ENCODE measurements around the gene RNF40.

Gene RNF40

GRCh38 chr16:30741461-30741914 is 20.6 kb upstream of the RNF40 start:
- DNase-seq, result no peak

DNA sequence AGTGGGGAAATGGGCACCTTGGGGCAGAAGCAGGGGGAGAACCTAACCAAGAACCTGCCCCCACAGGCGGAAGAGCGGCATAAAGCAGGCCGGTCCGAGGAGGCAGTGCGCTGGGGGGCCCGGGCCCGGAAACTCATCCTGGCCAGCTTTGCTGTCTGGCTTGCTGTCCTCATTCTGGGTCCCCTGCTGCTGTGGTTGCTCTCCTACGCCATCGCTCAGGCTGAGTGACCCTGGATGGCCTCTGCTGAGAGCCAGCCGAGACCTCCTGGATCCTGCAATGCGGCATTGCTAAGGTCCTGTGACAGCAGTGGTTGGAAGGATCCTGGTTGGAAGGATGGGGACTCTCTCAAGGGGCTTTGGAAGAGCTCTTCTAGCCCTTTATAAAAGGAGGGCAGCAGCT is 18.4 kb upstream of the RNF40 start:
- peak; percentile 54 for DNase-seq

DNA sequence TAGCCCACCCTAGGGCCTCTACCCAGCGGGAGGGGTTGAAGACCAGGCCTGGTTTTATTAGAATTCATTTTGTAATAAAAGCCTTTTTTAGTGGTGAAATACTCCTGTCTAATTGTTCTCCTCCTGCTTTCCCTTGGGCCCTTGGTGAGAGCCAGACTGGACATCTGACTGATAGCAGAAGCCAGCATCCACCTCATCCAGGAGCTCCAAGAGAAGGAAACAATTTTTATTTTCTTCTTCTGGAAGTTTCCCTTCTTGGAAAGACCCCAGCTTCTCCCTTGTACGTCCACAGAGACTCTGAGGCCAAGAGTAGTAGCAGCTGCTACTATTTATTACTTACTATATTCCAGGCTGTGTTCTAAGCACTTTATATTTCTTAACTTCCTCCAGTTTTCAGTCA is 17.9 kb upstream of the RNF40 start:
- DNase-seq, result no peak

DNA sequence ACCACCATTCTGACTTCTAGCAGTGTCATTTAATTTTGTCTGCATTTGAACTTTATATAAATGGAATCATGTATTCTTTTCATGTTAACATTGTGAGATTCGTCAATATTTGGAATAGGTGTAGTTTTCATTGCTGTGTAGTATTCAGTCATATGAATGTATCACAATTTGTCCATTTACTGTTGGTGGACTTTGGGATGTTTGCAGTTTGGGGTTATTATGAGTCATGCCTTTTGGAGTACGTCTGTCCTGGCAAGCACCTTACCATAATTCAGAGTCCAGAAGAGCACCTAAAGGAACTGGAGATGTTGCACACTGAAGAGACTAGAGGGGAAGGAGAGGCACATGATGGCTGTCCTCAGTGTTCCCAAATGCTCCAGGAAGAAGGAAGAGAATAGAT is 17.0 kb upstream of the RNF40 start:
- DNase-seq, result no peak

- no peak for DNase-seq
These were observed 15.4 kb upstream of the RNF40 start for GRCh38 chr16:30746638-30747175.

DNA sequence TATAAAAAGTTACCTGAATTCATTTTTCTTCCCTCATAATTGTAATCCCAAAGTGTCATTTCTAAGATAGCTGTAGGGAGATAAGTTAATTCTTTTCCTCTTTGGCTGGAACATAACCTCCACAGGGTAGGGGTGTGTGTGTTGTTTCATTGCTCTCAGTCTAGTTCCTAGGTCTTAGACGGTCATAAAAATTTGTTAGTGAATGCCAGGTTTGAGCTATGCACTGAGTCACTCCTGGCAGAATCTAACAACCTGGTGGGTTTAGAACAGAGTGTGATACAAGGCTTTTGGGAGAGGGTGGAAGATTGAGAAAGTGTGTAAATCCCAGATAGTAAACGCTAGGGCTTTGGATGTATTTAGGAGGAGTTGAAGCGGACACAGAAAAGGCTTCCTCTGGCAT is 14.8 kb upstream of the RNF40 start:
- no peak for DNase-seq

GRCh38 chr16:30747799-30748633 is 14.1 kb upstream of the RNF40 start, which contains the start of gene PHKG2:
Gene PHKG2, plus strand, starts transcription at chr16:30748425. Its CDS starts 396 bp downstream, at chr16:30748821.
- DNase-seq, result peak; percentile 99

DNA sequence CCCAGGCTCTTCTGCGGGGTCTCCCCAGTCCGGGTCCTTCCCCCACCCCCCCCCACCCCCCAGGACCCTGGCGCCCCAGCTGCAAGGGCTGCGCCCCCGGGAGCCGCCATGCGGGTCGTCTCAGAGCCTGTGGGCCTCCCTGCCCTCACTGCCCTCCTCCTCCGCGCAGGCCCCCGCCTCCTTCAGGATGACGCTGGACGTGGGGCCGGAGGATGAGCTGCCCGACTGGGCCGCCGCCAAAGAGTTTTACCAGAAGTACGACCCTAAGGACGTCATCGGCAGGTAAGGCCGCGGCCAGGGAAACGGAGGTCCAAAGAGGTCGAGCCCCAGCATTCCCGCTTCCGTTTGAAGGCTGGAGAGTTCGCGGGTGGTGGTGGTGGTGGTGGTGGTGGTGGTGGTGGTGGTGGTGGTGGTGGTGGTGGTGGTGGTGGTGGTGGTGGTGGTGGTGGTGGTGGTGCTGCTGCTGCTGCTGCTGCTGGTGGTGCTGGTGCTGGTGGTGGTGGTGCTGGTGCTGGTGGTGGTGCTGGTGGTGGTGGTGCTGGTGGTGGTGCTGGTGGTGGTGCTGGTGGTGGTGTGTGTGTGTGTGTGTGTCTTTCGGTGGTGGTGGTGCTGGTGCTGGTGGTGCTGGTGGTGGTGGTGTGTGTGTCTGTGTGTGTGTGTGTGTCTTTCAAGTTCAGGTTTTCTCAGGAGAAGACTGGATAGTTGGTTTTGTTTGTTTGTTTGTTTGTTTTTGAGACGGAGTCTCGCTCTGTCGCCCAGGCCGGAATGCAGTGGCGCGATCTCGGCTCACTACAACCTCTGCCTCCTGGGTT is 13.3 kb upstream of the RNF40 start:
- peak; percentile 70 for DNase-seq

GRCh38 chr16:30750201-30750600 is 11.9 kb upstream of the RNF40 start:
- DNase-seq, result no peak

GRCh38 chr16:30750876-30751465 is 11.2 kb upstream of the RNF40 start:
- DNase-seq, result peak; percentile 48

- peak; percentile 53 for DNase-seq
These were observed 8.5 kb upstream of the RNF40 start for GRCh38 chr16:30753596-30753995.

GRCh38 chr16:30755955-30756780 is 6.0 kb upstream of the RNF40 start:
- DNase-seq, result no peak

GRCh38 chr16:30756781-30757100 is 5.4 kb upstream of the RNF40 start:
- DNase-seq, result no peak

DNA sequence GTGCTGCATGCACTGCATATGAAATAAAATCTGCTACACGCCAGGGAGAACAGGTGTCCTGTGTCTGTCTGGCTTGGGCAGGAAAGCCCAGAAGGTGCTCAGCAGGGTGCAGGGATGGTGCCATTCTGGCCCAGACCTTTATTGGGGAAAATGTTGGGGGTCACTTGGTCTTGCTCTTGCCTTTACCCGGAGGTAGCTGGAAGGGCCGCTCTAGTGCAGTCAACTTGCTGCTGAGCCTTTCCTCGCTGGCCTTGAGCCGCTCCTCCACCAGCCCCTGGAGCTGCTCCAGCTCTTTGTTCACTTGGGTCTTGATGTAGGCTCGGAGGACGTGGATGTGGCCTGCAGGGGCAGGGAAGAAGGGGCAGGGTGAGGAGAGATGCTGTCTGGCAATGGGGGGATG is 4.8 kb upstream of the RNF40 start:
- no peak for DNase-seq

DNA sequence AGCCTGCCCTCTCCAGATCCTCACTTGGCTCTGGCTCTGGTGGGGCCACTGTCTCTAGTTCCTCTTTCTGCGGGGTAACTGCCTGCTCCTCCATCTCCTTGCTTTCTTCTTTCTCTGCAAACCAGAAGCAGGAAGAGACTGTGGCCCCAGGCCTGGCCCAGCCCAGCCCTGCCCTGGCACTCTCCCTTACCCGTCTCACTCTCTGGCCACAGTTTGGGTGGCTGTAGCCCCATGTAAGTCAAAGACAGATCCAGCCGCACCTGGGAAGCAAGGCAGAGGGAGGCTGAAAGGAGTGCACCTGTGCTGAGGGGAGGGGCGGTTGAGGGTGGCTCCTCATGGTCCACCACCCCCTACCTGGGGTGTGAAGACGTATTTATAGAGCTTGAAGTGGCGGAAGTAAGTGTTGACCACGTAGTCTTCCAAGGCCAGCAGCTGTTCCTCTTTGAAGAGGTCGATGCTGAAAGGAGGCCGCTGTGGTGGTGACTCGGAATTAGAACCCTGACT is 3.1 kb upstream of the RNF40 start:
- no peak for DNase-seq

- DNase-seq, result no peak
These were observed 2.0 kb upstream of the RNF40 start for GRCh38 chr16:30760001-30760559.

DNA sequence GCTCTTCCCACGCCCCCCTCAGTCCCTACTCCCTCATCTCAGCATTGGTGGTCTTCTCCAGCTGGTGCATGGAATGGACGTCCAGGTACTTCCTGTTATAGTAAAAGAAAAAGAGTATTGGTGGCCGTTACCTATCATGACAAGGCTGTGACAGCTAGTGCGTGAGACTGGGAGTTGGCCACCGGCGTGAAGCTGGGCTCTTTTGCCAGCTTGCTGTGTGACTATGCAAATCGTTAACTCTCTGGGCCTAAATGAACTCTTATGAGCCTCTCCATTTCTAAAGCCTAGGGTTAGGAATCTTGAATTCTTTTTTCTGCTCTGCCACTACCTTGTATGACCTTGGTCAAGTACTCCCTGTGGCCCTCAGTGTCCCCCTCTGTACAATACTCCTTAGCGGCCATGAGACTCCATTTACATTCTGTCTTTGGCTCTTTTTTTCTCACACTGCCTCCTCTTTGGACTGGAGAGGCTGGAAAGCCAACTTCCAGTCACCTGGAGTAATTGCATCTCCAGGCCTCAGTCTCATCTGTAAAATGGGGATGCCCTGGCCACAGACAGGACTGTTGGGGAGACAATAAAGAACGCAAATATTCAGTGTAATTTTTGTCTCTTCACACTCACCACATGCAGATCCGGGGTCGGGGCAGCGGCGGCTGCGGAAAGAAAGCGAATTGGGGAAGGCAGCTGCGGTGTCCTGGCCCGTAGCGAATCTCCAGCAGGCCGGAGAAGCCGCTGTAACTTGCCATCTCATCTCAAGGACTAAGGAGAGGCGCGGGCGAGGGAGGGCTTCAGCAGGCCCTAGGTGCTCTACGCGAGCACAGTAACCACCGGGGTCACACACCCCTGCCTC is 1.3 kb upstream of the RNF40 start:
- DNase-seq, result no peak

DNA sequence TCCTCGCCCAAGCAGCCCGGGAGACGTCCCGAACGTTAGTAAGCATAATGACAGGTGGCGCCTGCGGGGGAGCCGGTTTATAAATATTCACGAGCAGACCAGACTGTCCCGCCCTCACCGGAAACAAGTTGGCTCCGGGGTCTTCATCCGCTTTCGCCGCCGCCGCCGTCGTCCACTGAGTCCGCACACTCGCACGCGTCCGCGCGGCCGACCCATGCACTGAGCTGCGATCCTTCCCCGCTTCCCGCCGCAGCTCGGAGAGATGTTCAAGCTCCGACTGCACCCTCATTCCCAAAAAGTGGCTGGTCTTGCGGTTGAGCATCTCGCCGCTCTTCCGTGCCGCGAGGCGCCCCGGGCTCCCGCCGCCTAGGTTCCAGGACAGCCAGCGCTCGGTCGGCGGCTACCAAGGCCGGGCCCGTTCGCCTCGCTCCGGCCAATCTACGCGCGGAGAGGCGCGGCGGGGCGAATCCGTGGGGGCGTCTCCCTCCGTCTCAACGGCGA is 645 bp upstream of the RNF40 start:
- DNase-seq, result peak; percentile 78

DNA sequence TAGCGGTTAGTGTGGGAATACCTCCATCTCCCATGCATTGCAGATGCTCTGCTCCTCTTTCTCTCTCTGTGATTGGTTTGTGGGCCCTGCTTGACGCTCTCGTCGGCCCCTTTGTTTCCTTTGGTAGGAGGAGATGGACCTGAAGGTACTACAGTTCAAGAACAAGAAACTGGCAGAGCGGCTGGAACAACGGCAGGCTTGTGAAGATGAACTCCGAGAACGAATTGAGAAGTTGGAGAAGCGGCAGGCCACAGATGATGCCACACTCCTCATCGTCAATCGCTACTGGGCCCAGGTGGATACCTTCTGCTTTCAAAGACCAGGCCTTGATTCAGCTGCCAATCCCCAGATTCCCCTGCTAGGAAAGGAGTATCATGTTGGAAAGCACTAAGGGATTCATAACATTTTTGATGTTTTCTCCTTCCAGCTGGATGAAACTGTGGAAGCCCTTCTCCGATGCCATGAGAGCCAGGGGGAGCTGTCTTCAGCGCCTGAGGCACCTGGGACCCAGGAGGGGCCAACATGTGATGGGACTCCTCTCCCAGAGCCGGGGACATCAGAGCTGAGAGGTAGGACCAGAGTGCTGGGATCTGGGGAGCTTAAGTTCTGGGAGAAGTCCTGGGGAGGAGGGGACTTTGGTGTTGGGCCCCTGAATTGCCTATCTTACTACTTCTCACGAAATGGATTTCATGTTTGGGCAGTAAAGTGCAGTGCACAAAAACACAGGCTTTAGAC is 1.0 kb downstream of the RNF40 start:
- no peak for DNase-seq

DNA sequence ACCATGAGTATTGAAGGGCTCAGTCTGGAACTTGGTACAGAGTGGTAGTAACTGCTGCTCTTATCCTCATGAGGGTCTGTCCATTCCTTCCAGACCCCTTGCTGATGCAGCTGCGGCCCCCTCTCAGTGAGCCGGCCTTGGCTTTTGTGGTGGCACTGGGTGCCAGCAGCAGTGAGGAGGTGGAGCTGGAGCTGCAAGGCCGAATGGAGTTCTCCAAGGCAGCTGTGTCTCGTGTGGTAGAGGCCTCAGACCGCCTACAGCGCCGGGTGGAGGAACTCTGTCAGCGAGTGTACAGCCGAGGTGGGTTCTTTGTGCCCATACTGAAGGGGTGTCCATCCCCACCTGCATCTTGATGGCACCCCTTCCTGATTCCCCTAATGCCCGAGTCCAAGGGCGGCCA is 2.0 kb downstream of the RNF40 start:
- DNase-seq, result no peak
